Spinal cord (tissue), 10 donors: ENCODE data around the gene RDH12. TPM values are rescaled to one million over a fixed set of nuclear protein-coding genes. Genes with fewer than 3 reads are reported as not detected.

ENCODE experiments used
- DNase-seq, 6 donors: peaks; one replicate each; pipeline versions ENCODE4 v3.0.0 to v3.0.0-alpha.2; 2013 to 2015; ENCODE audit warnings: low spot score in 6 of 6, low read depth in 4 of 6
- H3K27ac ChIP-seq: one replicate; pipeline ENCODE4 v1.5.1; 2013; ENCODE audit warnings: low read depth, low read length, control low read depth
- H3K27me3 ChIP-seq: one replicate; pipeline ENCODE4 v1.6.1; 2013; ENCODE audit warnings: low read length; ENCODE audit not compliant: control insufficient read depth, insufficient read depth
- H3K36me3 ChIP-seq: one replicate; pipeline ENCODE4 v1.6.1; 2013; ENCODE audit warnings: low read length; ENCODE audit not compliant: control insufficient read depth, insufficient read depth
- H3K4me1 ChIP-seq: one replicate; pipeline ENCODE4 v1.6.1; 2013; ENCODE audit warnings: low read length; ENCODE audit not compliant: control insufficient read depth, insufficient read depth
- H3K4me3 ChIP-seq: one replicate; pipeline ENCODE4 v1.5.1; 2013; ENCODE audit warnings: low read depth, low read length, control low read depth
- H3K9me3 ChIP-seq: one replicate; pipeline ENCODE4 v1.6.1; 2013; ENCODE audit warnings: low read length; ENCODE audit not compliant: control insufficient read depth, insufficient read depth
- WGBS: methylation state at CpG from one replicate; pipeline ENCODE4 v1.1.5; 2013; ENCODE audit warnings: missing lambda C conversion rate; ENCODE audit not compliant: insufficient coverage; 5-methylcytosine and 5-hydroxymethylcytosine counted together
- polyA plus RNA-seq, 2 donors: library from polyadenylated mRNA; unstranded; fragments of 120-200 nt; gene quantifications; one replicate each; pipeline ENCODE4 v1.2.1, GENCODE V29; 2013; ENCODE audit not compliant: insufficient read length in 2 of 2
- total RNA-seq, 2 donors: library from RNA; depleted of rRNA in 1 of 2; stranded (reverse); fragments of 120-200 nt in 1 of 2; fragments of >200 nt in 1 of 2; gene quantifications; one replicate each; pipeline versions ENCODE4 v1.2.3 to v1.2.4, GENCODE V29; 2013 to 2014
- donor health status: healthy.

RDH12 gene
- total and polyA plus RNA-seq, 4 donors = 0.28 to 2.0 (median 1.2) TPM

- no peaks in the 10 kb centered on the region for H3K9me3 ChIP-seq
- no peaks in the 10 kb centered on the region for H3K27me3 ChIP-seq
- H3K4me1 ChIP-seq = peaks cover 3% of the 10 kb centered on the region
- H3K36me3 ChIP-seq = no peaks in the 10 kb centered on the region
- H3K4me3 ChIP-seq = no peak overlapping the region
- no peak overlapping the region for H3K27ac ChIP-seq
- no peak for DNase-seq
- 91% methylated on average over 5 of the region's 10 CpGs for WGBS
Measured at GRCh38 chr14:67735336-67736147, 33.9 kb downstream of the RDH12 start.

- 82% methylated on average over 3 of the region's 4 CpGs for WGBS
- DNase-seq = no peak
- Histone ChIP-seq H3K9me3 (no peaks in the 10 kb centered on the region), H3K27me3 (no peaks in the 10 kb centered on the region), H3K4me1 (peaks cover 3% of the 10 kb centered on the region), H3K27ac (no peak overlapping the region), H3K36me3 (no peaks in the 10 kb centered on the region), H3K4me3 (no peak overlapping the region)
Measured at GRCh38 chr14:67736771-67737170, 35.1 kb downstream of the RDH12 start.

GRCh38 chr14:67738740-67739504 is 37.2 kb downstream of the RDH12 start:
- 93% methylated on average over 6 of the region's 12 CpGs for WGBS
- no peak overlapping the region for H3K4me3 ChIP-seq
- no peak overlapping the region for H3K27ac ChIP-seq
- peaks cover 1% of the 10 kb centered on the region for H3K4me1 ChIP-seq
- no peaks in the 10 kb centered on the region for H3K36me3 ChIP-seq
- no peak for DNase-seq
- H3K9me3 ChIP-seq = no peaks in the 10 kb centered on the region
- no peaks in the 10 kb centered on the region for H3K27me3 ChIP-seq

GRCh38 chr14:67744046-67744445 is 42.4 kb downstream of the RDH12 start:
- Histone ChIP-seq H3K27me3 (no peaks in the 10 kb centered on the region), H3K4me1 (no peaks in the 10 kb centered on the region), H3K4me3 (no peak overlapping the region), H3K36me3 (peaks cover 8% of the 10 kb centered on the region), H3K9me3 (no peaks in the 10 kb centered on the region), H3K27ac (no peak overlapping the region)
- WGBS = 100% methylated on average over 1 of the region's 2 CpGs
- no peak for DNase-seq

GRCh38 chr14:67746927-67747326 is 45.2 kb downstream of the RDH12 start:
- H3K4me3 ChIP-seq = no peak overlapping the region
- H3K4me1 ChIP-seq = no peaks in the 10 kb centered on the region
- no peak overlapping the region for H3K27ac ChIP-seq
- H3K9me3 ChIP-seq = no peaks in the 10 kb centered on the region
- H3K36me3 ChIP-seq = peaks cover 24% of the 10 kb centered on the region
- 100% methylated on average over 1 of the region's 1 CpG for WGBS
- no peak for DNase-seq
- no peaks in the 10 kb centered on the region for H3K27me3 ChIP-seq

GRCh38 chr14:67748312-67748711 is 46.6 kb downstream of the RDH12 start:
- H3K27ac ChIP-seq = no peak overlapping the region
- H3K4me1 ChIP-seq = no peaks in the 10 kb centered on the region
- no peaks in the 10 kb centered on the region for H3K9me3 ChIP-seq
- no peak overlapping the region for H3K4me3 ChIP-seq
- WGBS = 98% methylated on average over 9 of the region's 10 CpGs
- no peaks in the 10 kb centered on the region for H3K27me3 ChIP-seq
- H3K36me3 ChIP-seq = peaks cover 38% of the 10 kb centered on the region
- DNase-seq = no peak

GRCh38 chr14:67749341-67750084 is 47.8 kb downstream of the RDH12 start:
- Histone ChIP-seq H3K27ac (no peak overlapping the region), H3K27me3 (no peaks in the 10 kb centered on the region), H3K4me1 (no peaks in the 10 kb centered on the region), H3K36me3 (peaks cover 46% of the 10 kb centered on the region), H3K9me3 (no peaks in the 10 kb centered on the region), H3K4me3 (no peak overlapping the region)
- WGBS = 73% methylated on average over 4 of the region's 6 CpGs
- DNase-seq = peak in 3 of 6 donors; percentile 6 to 72 (median 66)

GRCh38 chr14:67756496-67756895 is 54.8 kb downstream of the RDH12 start:
- WGBS = no CpG with 5 or more reads among the region's 1 CpG
- Histone ChIP-seq H3K36me3 (peaks cover 56% of the 10 kb centered on the region), H3K27me3 (no peaks in the 10 kb centered on the region), H3K9me3 (no peaks in the 10 kb centered on the region), H3K4me1 (no peaks in the 10 kb centered on the region), H3K4me3 (no peak overlapping the region), H3K27ac (no peak overlapping the region)
- no peak for DNase-seq

GRCh38 chr14:67757175-67757574 is 55.5 kb downstream of the RDH12 start:
- H3K9me3 ChIP-seq = no peaks in the 10 kb centered on the region
- DNase-seq = no peak
- H3K4me3 ChIP-seq = no peak overlapping the region
- H3K27me3 ChIP-seq = no peaks in the 10 kb centered on the region
- H3K4me1 ChIP-seq = no peaks in the 10 kb centered on the region
- no peak overlapping the region for H3K27ac ChIP-seq
- peaks cover 52% of the 10 kb centered on the region for H3K36me3 ChIP-seq
- 74% methylated on average over 3 of the region's 3 CpGs for WGBS
